SH-SY5Y (cell line): ENCODE data around the gene HS6ST3.

Source experiments
- GATA2 ChIP-seq: IDR thresholded peaks from 2 replicates; pipeline ENCODE4 v1.6.1; 2011; ENCODE audit warnings: mild to moderate bottlenecking, low read depth, low read length
- GATA3 ChIP-seq: IDR thresholded peaks from 2 replicates; pipeline ENCODE4 v1.6.1; 2011; ENCODE audit warnings: low read depth, mild to moderate bottlenecking, low read length, moderate library complexity

- no peak for TF ChIP-seq GATA2
- no peak for TF ChIP-seq GATA3
These were observed 747.9 kb downstream of the HS6ST3 start for GRCh38 chr13:96837809-96838208.
